Mesendoderm (in vitro differentiated cells): Measurements from ENCODE around the gene FSIP1.

Experiments used
- DNase-seq: peaks from one replicate; pipeline ENCODE4 v3.0.0; 2013
- H2AK5ac ChIP-seq: 2 replicates; pipeline ENCODE4 v1.6.1; 2013; ENCODE audit warnings: low read length, inconsistent platforms
- H2BK120ac ChIP-seq: 2 replicates; pipeline ENCODE4 v1.6.1; 2013; ENCODE audit warnings: low read depth, mild to moderate bottlenecking, low read length, moderate library complexity, mixed read lengths
- H2BK15ac ChIP-seq: replicated peaks from 2 replicates; pipeline ENCODE4 v1.6.1; 2013; ENCODE audit warnings: low read depth, mild to moderate bottlenecking, moderate library complexity
- H2BK5ac ChIP-seq: 2 replicates; pipeline ENCODE4 v1.6.1; 2013; ENCODE audit warnings: low read length, inconsistent platforms
- H3K18ac ChIP-seq: 2 replicates; pipeline ENCODE4 v1.6.1; 2013; ENCODE audit warnings: mild to moderate bottlenecking, low read length, mixed read lengths
- H3K23ac ChIP-seq: one replicate; pipeline ENCODE4 v1.6.1; 2013; ENCODE audit warnings: low read length
- H3K27ac ChIP-seq: 2 replicates; pipeline ENCODE4 v1.5.1; 2013; ENCODE audit warnings: low read depth, mild to moderate bottlenecking, inconsistent platforms, low read length, moderate library complexity
- H3K27me3 ChIP-seq: 2 replicates; pipeline ENCODE4 v1.6.1; 2013; ENCODE audit warnings: low read length, control low read depth, mild to moderate bottlenecking, inconsistent platforms; ENCODE audit not compliant: insufficient read depth, poor library complexity
- H3K36me3 ChIP-seq: 2 replicates; pipeline ENCODE4 v1.6.1; 2013; ENCODE audit warnings: low read length, inconsistent platforms; ENCODE audit not compliant: control insufficient read depth, insufficient read depth
- H3K4ac ChIP-seq: one replicate; pipeline ENCODE4 v1.6.1; 2013; ENCODE audit warnings: low read depth, mild to moderate bottlenecking, low read length, moderate library complexity
- H3K4me1 ChIP-seq: 2 replicates; pipeline ENCODE4 v1.6.1; 2013; ENCODE audit warnings: low read depth, low read length, inconsistent platforms; ENCODE audit not compliant: control insufficient read depth
- H3K4me2 ChIP-seq: 2 replicates; pipeline ENCODE4 v1.6.1; 2013; ENCODE audit warnings: low read length
- H3K4me3 ChIP-seq: 2 replicates; pipeline ENCODE4 v1.5.1; 2013; ENCODE audit warnings: mild to moderate bottlenecking, low read length
- H3K56ac ChIP-seq: one replicate; pipeline ENCODE4 v1.6.1; 2013; ENCODE audit warnings: low read length
- H3K79me1 ChIP-seq: 2 replicates; pipeline ENCODE4 v1.6.1; 2013; ENCODE audit warnings: low read length, inconsistent platforms
- H3K79me2 ChIP-seq: 2 replicates; pipeline ENCODE4 v1.6.1; 2013; ENCODE audit warnings: mild to moderate bottlenecking, low read length; ENCODE audit not compliant: control insufficient read depth, insufficient read depth
- H3K9ac ChIP-seq: 2 replicates; pipeline ENCODE4 v1.6.1; 2013; ENCODE audit warnings: low read length, inconsistent platforms
- H4K5ac ChIP-seq: one replicate; pipeline ENCODE4 v1.6.1; 2013; ENCODE audit warnings: low read length
- H4K8ac ChIP-seq: one replicate; pipeline ENCODE4 v1.6.1; 2013; ENCODE audit warnings: low read depth, mild to moderate bottlenecking, control low read depth, low read length, moderate library complexity
- whole genome bisulfite sequencing: extraction: QIAGEN DNeasy Blood & Tissue Kit; methylation state at CpG from one replicate; pipeline ENCODE4 v1.1.7; 2013; ENCODE audit warnings: low lambda C conversion rate, missing lambda C conversion rate; ENCODE audit not compliant: insufficient coverage; ENCODE audit errors: extremely low coverage; 5-methylcytosine and 5-hydroxymethylcytosine counted together

The FSIP1 gene

DNA sequence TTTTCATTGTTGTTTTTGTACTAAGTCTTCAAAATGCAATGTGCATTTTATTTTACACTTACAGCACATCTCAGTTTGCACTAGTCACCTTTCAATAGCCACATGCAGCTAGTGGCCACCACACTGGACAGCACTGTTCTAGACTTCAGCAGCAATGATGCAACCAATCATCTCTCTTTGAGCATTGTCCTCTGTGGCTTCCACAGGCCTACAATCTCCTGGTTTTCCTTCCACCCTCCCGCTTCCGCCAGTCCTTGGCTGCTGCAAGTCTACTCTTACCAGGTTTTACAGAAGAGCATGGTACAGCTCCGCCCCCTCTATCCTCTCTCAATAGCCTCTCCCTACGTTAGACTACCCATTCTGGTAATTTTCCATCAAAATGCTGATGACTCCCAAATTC lies 25.1 kb upstream of the FSIP1 start:
- Histone ChIP-seq H3K56ac (no peak overlapping the region), H3K4me1 (peaks cover 3% of the 10 kb centered on the region), H2BK120ac (no peak overlapping the region), H3K36me3 (no peaks in the 10 kb centered on the region), H3K27ac (no peak overlapping the region), H4K8ac (no peak overlapping the region), H3K4me2 (no peak overlapping the region), H2BK5ac (no peak overlapping the region), H2AK5ac (no peak overlapping the region), H3K79me1 (no peaks in the 10 kb centered on the region), H3K9ac (no peak overlapping the region), H3K4ac (no peak overlapping the region), H4K5ac (no peak overlapping the region), H2BK15ac (no peak overlapping the region), H3K27me3 (no peaks in the 10 kb centered on the region), H3K79me2 (no peaks in the 10 kb centered on the region), H3K18ac (no peak overlapping the region), H3K4me3 (no peak overlapping the region), H3K23ac (no peak overlapping the region)
- no CpG with 5 or more reads among the region's 4 CpGs for WGBS
- peak; percentile 47 for DNase-seq

GRCh38 chr15:39804026-39804425 lies 21.4 kb upstream of the FSIP1 start:
- H2BK5ac ChIP-seq, result no peak overlapping the region
- no peak overlapping the region for H3K56ac ChIP-seq
- peaks cover under 1% of the 10 kb centered on the region for H3K4me1 ChIP-seq
- H3K4me3 ChIP-seq, result no peak overlapping the region
- H4K8ac ChIP-seq, result no peak overlapping the region
- no peaks in the 10 kb centered on the region for H3K27me3 ChIP-seq
- no peak overlapping the region for H2AK5ac ChIP-seq
- H2BK15ac ChIP-seq, result no peak overlapping the region
- H3K23ac ChIP-seq, result no peak overlapping the region
- no peaks in the 10 kb centered on the region for H3K36me3 ChIP-seq
- DNase-seq, result no peak
- H3K18ac ChIP-seq, result no peak overlapping the region
- H3K4me2 ChIP-seq, result no peak overlapping the region
- no peak overlapping the region for H2BK120ac ChIP-seq
- H3K79me1 ChIP-seq, result no peaks in the 10 kb centered on the region
- WGBS, result no CpG with 5 or more reads among the region's 2 CpGs
- H3K27ac ChIP-seq, result no peak overlapping the region
- H3K4ac ChIP-seq, result no peak overlapping the region
- H3K79me2 ChIP-seq, result no peaks in the 10 kb centered on the region
- H4K5ac ChIP-seq, result no peak overlapping the region
- H3K9ac ChIP-seq, result no peak overlapping the region

- no peak overlapping the region for H2AK5ac ChIP-seq
- no peak overlapping the region for H4K8ac ChIP-seq
- no peaks in the 10 kb centered on the region for H3K27me3 ChIP-seq
- H3K4me3 ChIP-seq, result no peak overlapping the region
- no peak overlapping the region for H3K23ac ChIP-seq
- no peaks in the 10 kb centered on the region for H3K36me3 ChIP-seq
- H3K79me1 ChIP-seq, result no peaks in the 10 kb centered on the region
- H3K4me1 ChIP-seq, result no peaks in the 10 kb centered on the region
- H3K9ac ChIP-seq, result no peak overlapping the region
- no peaks in the 10 kb centered on the region for H3K79me2 ChIP-seq
- no peak overlapping the region for H3K18ac ChIP-seq
- no peak overlapping the region for H4K5ac ChIP-seq
- H2BK120ac ChIP-seq, result no peak overlapping the region
- H3K4ac ChIP-seq, result no peak overlapping the region
- no peak overlapping the region for H2BK15ac ChIP-seq
- no peak overlapping the region for H3K27ac ChIP-seq
- H3K4me2 ChIP-seq, result no peak overlapping the region
- no peak for DNase-seq
- H2BK5ac ChIP-seq, result no peak overlapping the region
- H3K56ac ChIP-seq, result no peak overlapping the region
- WGBS, result no CpG with 5 or more reads among the region's 4 CpGs
These were observed 20.4 kb upstream of the FSIP1 start for GRCh38 chr15:39803016-39803415.

GRCh38 chr15:39801641-39802309 lies 19.1 kb upstream of the FSIP1 start:
- no peaks in the 10 kb centered on the region for H3K27me3 ChIP-seq
- H3K79me2 ChIP-seq, result no peaks in the 10 kb centered on the region
- no peak overlapping the region for H3K4ac ChIP-seq
- no peak overlapping the region for H3K18ac ChIP-seq
- H3K4me1 ChIP-seq, result no peaks in the 10 kb centered on the region
- H2BK15ac ChIP-seq, result no peak overlapping the region
- no peak overlapping the region for H3K23ac ChIP-seq
- H4K8ac ChIP-seq, result no peak overlapping the region
- no peak overlapping the region for H4K5ac ChIP-seq
- no peak overlapping the region for H3K4me2 ChIP-seq
- H3K27ac ChIP-seq, result no peak overlapping the region
- H2AK5ac ChIP-seq, result no peak overlapping the region
- WGBS, result no CpG with 5 or more reads among the region's 19 CpGs
- H2BK120ac ChIP-seq, result no peak overlapping the region
- no peak overlapping the region for H2BK5ac ChIP-seq
- no peaks in the 10 kb centered on the region for H3K79me1 ChIP-seq
- no peak overlapping the region for H3K4me3 ChIP-seq
- no peak overlapping the region for H3K56ac ChIP-seq
- peak; percentile 49 for DNase-seq
- H3K9ac ChIP-seq, result no peak overlapping the region
- H3K36me3 ChIP-seq, result no peaks in the 10 kb centered on the region

DNA sequence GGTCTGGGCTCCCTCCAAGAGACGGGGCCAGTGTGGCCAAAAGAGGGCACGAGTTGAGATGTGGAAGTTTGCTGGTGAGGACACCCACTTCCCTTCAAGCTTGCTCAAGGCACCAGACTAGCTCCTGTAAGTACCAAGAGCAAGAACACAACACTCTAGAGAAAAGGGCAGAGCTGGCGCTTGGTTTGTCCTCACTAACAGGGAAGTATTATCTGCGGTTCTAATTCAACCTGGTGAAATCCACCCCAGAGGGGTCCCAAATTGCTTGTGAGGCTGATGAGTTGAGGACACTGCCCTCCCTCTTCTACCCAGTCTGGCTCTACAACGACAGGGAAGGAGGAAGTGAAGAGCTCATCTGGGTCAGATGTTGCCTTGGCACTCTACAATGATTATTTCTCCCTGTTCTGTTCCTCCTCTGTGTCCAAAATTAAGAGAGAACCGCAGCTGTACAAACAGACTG lies 16.9 kb upstream of the FSIP1 start:
- Histone ChIP-seq H4K5ac (no peak overlapping the region), H2BK5ac (no peak overlapping the region), H3K9ac (no peak overlapping the region), H2AK5ac (no peak overlapping the region), H3K79me1 (no peaks in the 10 kb centered on the region), H2BK15ac (no peak overlapping the region), H4K8ac (no peak overlapping the region), H2BK120ac (no peak overlapping the region), H3K4me2 (no peak overlapping the region), H3K23ac (no peak overlapping the region), H3K36me3 (no peaks in the 10 kb centered on the region), H3K4me1 (no peaks in the 10 kb centered on the region), H3K4me3 (no peak overlapping the region), H3K56ac (no peak overlapping the region), H3K27ac (no peak overlapping the region), H3K79me2 (no peaks in the 10 kb centered on the region), H3K27me3 (no peaks in the 10 kb centered on the region), H3K18ac (no peak overlapping the region), H3K4ac (no peak overlapping the region)
- DNase-seq, result no peak
- WGBS, result no CpG with 5 or more reads among the region's 6 CpGs

GRCh38 chr15:39798382-39798781 lies 15.7 kb upstream of the FSIP1 start:
- WGBS, result no CpG with 5 or more reads among the region's 6 CpGs
- H3K4me3 ChIP-seq, result no peak overlapping the region
- H3K27ac ChIP-seq, result no peak overlapping the region
- no peaks in the 10 kb centered on the region for H3K4me1 ChIP-seq
- H3K23ac ChIP-seq, result no peak overlapping the region
- no peak overlapping the region for H2BK15ac ChIP-seq
- H2AK5ac ChIP-seq, result no peak overlapping the region
- H3K36me3 ChIP-seq, result no peaks in the 10 kb centered on the region
- H3K79me2 ChIP-seq, result no peaks in the 10 kb centered on the region
- no peak overlapping the region for H2BK5ac ChIP-seq
- no peak overlapping the region for H4K5ac ChIP-seq
- H2BK120ac ChIP-seq, result no peak overlapping the region
- no peaks in the 10 kb centered on the region for H3K79me1 ChIP-seq
- no peak overlapping the region for H3K4ac ChIP-seq
- H3K27me3 ChIP-seq, result no peaks in the 10 kb centered on the region
- no peak overlapping the region for H4K8ac ChIP-seq
- H3K9ac ChIP-seq, result no peak overlapping the region
- DNase-seq, result no peak
- H3K18ac ChIP-seq, result no peak overlapping the region
- no peak overlapping the region for H3K56ac ChIP-seq
- no peak overlapping the region for H3K4me2 ChIP-seq
